Endothelial cell of umbilical vein (primary cell): ENCODE results near the gene TCEAL5. TPM values are rescaled to one million over a fixed set of nuclear protein-coding genes. Genes with fewer than 3 reads are reported as not detected.
"Not testable (repeated sequence)": the region's sequence is repeated elsewhere in the genome, so short reads cannot be mapped to it uniquely, and the experiment has no call there.

Experiments used
- BruUV-seq: library from RNA; stranded (reverse); fragments of 400-500 nt; replicated peaks from 2 replicates; lab custom pipeline; 2021; lab: Mats Ljungman, UMichigan
- CTCF ChIA-PET: fragments of 300-600, 350-600 bp; sonication (Branson Sonifier 250); formaldehyde crosslinking; loops from one replicate; lab custom pipeline; 2021; ENCODE audit warnings: antibody characterized with exemption, inconsistent platforms; lab: Charles Lee
- POLR2A ChIA-PET: fragments of 300-600, 350-600 bp; sonication (Branson Sonifier 250); formaldehyde crosslinking; loops from one replicate; lab custom pipeline; 2021; ENCODE audit warnings: antibody characterized with exemption, inconsistent platforms; lab: Charles Lee
- DNase-seq: peaks from one replicate; pipeline ENCODE4 v3.0.0-alpha.2; 2011; ENCODE audit warnings: low read depth, low spot score
- FAIRE-seq: peaks from 2 replicates; lab custom pipeline; 2011; peaks lifted over from hg19 to GRCh38; lab: Jason Lieb, UNC
- H2AFZ ChIP-seq: 2 replicates; pipeline ENCODE4 v1.6.0; 2012; ENCODE audit warnings: low read depth, low read length, control low read depth, inconsistent platforms
- H3K27ac ChIP-seq: 2 replicates; pipeline ENCODE4 v1.5.1; 2011; ENCODE audit warnings: low read depth, mild to moderate bottlenecking, control low read depth, low read length, moderate library complexity; ENCODE audit not compliant: insufficient read depth
- H3K27me3 ChIP-seq, 2 experiments: 2 replicates each; pipeline versions ENCODE4 v1.6.0 to v1.6.1; 2011; ENCODE audit warnings: low read length in 2 of 2, mixed read lengths in 1 of 2; ENCODE audit not compliant: control insufficient read depth in 2 of 2, insufficient read depth in 2 of 2
- H3K36me3 ChIP-seq, 2 experiments: 2 replicates in 1 of 2; 3 replicates in 1 of 2; pipeline ENCODE4 v1.5.1; 2011; ENCODE audit warnings: low read length in 2 of 2, mild to moderate bottlenecking in 1 of 2, moderate library complexity in 1 of 2; ENCODE audit not compliant: control insufficient read depth in 2 of 2, insufficient read depth in 2 of 2; ENCODE audit errors: extremely low read depth in 1 of 2
- H3K4me1 ChIP-seq: 3 replicates; pipeline ENCODE4 v1.5.1; 2011; ENCODE audit warnings: mild to moderate bottlenecking, low read length; ENCODE audit not compliant: control insufficient read depth, insufficient read depth; ENCODE audit errors: extremely low read depth
- H3K4me2 ChIP-seq: 2 replicates; pipeline ENCODE4 v1.6.1; 2011; ENCODE audit warnings: low read length, control low read depth, mixed read lengths; ENCODE audit not compliant: insufficient read depth
- H3K4me3 ChIP-seq, 3 experiments: fragments of 200-600 bp in 1 of 3; sonication (generic), shearing (Covaris generic) in 1 of 3; replicated peaks in 1 of 3; 2 replicates each; pipeline ENCODE4 v1.5.1; 2011 to 2016; ENCODE audit warnings: control low read depth in 3 of 3, low read length in 3 of 3, mild to moderate bottlenecking in 2 of 3, inconsistent platforms in 1 of 3, low read depth in 1 of 3, moderate library complexity in 1 of 3; ENCODE audit not compliant: insufficient read depth in 1 of 3
- H3K79me2 ChIP-seq: 2 replicates; pipeline ENCODE4 v1.6.0; 2012; ENCODE audit warnings: low read length, inconsistent platforms; ENCODE audit not compliant: control insufficient read depth, insufficient read depth
- H3K9ac ChIP-seq: replicated peaks from 2 replicates; pipeline ENCODE3; 2011; ENCODE audit warnings: low read length, control low read depth; ENCODE audit not compliant: insufficient read depth; ENCODE audit errors: extremely low read depth
- H3K9me1 ChIP-seq: replicated peaks from 3 replicates; pipeline ENCODE4 v1.6.0; 2011; ENCODE audit warnings: mild to moderate bottlenecking, low read length; ENCODE audit not compliant: control insufficient read depth, insufficient read depth; ENCODE audit errors: extremely low read depth
- H3K9me3 ChIP-seq: replicated peaks from 2 replicates; pipeline ENCODE4 v1.5.1; 2012; ENCODE audit warnings: low read length, inconsistent platforms; ENCODE audit not compliant: control insufficient read depth, insufficient read depth
- H4K20me1 ChIP-seq: replicated peaks from 2 replicates; pipeline ENCODE3; 2011; ENCODE audit warnings: mild to moderate bottlenecking, low read length; ENCODE audit not compliant: control insufficient read depth, insufficient read depth; ENCODE audit errors: extremely low read depth
- CTCF ChIP-seq, 2 donors: IDR thresholded peaks; 1 replicate in 1 of 2; 2 replicates in 1 of 2; pipeline ENCODE4 v1.5.1; 2011; ENCODE audit warnings: low read length in 2 of 2, mild to moderate bottlenecking in 2 of 2, moderate library complexity in 2 of 2, control low read depth in 1 of 2, inconsistent platforms in 1 of 2, low read depth in 1 of 2; ENCODE audit not compliant: insufficient read depth in 1 of 2; ENCODE audit errors: extremely low read depth in 1 of 2
- EZH2 ChIP-seq: IDR thresholded peaks from 2 replicates; pipeline ENCODE4 v1.6.1; 2012; ENCODE audit warnings: borderline replicate concordance, low read depth, mild to moderate bottlenecking, moderate library complexity, low read length, inconsistent platforms; ENCODE audit not compliant: severe bottlenecking
- FOS ChIP-seq: IDR thresholded peaks from 2 replicates; pipeline ENCODE4 v1.6.1; 2011; ENCODE audit warnings: mild to moderate bottlenecking, low read length, moderate library complexity, borderline replicate concordance; ENCODE audit not compliant: insufficient read depth
- GATA2 ChIP-seq: IDR thresholded peaks from 2 replicates; pipeline ENCODE4 v1.7.0; 2011; ENCODE audit warnings: low read depth, mild to moderate bottlenecking, moderate library complexity, mixed read lengths, low read length; ENCODE audit not compliant: insufficient read length, insufficient read depth
- JUN ChIP-seq: IDR thresholded peaks from 2 replicates; pipeline ENCODE4 v1.6.1; 2011; ENCODE audit warnings: borderline replicate concordance, low read depth; ENCODE audit not compliant: insufficient read length, insufficient read depth
- MAX ChIP-seq: IDR thresholded peaks from 2 replicates; pipeline ENCODE4 v1.6.1; 2011; ENCODE audit not compliant: insufficient read depth, insufficient read length
- MYC ChIP-seq: IDR thresholded peaks from one replicate; pipeline ENCODE4 v1.6.1; 2011; ENCODE audit warnings: mild to moderate bottlenecking, low read depth, low read length
- POLR2A ChIP-seq: IDR thresholded peaks from 2 replicates; pipeline ENCODE4 v1.6.1; 2012; ENCODE audit warnings: low read depth, mild to moderate bottlenecking, control low read depth, low read length
- POLR2AphosphoS5 ChIP-seq: IDR thresholded peaks from 2 replicates; pipeline ENCODE4 v1.6.1; 2012; ENCODE audit warnings: low read depth, mild to moderate bottlenecking, control low read depth, low read length, moderate library complexity; ENCODE audit not compliant: insufficient read depth
- dilution Hi-C: fragments of 300-500 bp; cut with MboI; formaldehyde crosslinking; loops from one replicate; pipeline ENCODE4 v1.15.0; 2019; ENCODE audit warnings: low sequenced_read_pairs; ENCODE audit not compliant: extremely low pct_ligation_motif_present
- intact Hi-C: fragments of 100-400 bp; cut with micrococcal nuclease; formaldehyde crosslinking; loops from one replicate; pipeline ENCODE4 v1.10.0; 2022
- polyA plus RNA-seq, 4 experiments: library from polyadenylated mRNA; depleted of rRNA in 3 of 4; stranded (reverse) in 3 of 4; unstranded in 1 of 4; fragments of >200 nt; gene quantifications; 2 replicates each; pipeline versions ENCODE4 v1.2.1 to v1.2.3, GENCODE V29; 2011 to 2012; ENCODE audit warnings: missing spikeins in 1 of 4
- total RNA-seq: library from RNA; stranded (reverse); gene quantifications from 2 replicates; pipeline ENCODE4 v1.2.3, GENCODE V29; 2021

The TCEAL5 gene
- total and polyA plus RNA-seq, 2 donors (not counting 3 experiments of a cell fraction or from before 2014, with no cell fraction given), result not detected

DNA sequence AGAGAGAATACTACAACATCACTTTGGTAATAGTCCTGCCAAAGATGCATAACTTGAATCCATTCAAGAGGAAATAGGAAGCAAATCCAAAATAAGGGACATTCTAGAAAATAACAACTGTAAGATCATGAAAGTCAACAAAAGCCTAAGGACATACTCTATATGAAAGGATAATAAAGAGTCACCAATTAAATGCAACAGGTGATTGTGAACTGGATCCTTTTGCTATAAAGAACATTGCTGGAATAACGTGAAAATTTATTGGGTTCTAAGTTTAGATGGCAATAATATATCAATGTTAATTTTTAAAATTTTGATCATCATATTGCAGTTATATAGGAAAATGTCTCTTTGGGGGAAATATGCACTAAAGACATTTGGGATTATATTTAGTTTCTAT lies 41.7 kb downstream of the TCEAL5 start:
- Histone ChIP-seq H2AFZ (no peak overlapping the region), H3K27ac (no peak overlapping the region), H3K9me3 (no peaks in the 10 kb centered on the region), H3K4me2 (no peak overlapping the region), H3K36me3 (no peaks in the 10 kb centered on the region), H3K4me1 (no peaks in the 10 kb centered on the region), H3K9ac (no peak overlapping the region), H3K27me3 (no peaks in the 10 kb centered on the region), H4K20me1 (no peaks in the 10 kb centered on the region), H3K4me3 (no peak overlapping the region), H3K79me2 (no peaks in the 10 kb centered on the region), H3K9me1 (no peaks in the 10 kb centered on the region)
- dilution Hi-C loops (no loop called here), intact Hi-C loops (no loop called here)
- FAIRE-seq (no peak), DNase-seq (no peak)
- TF ChIP-seq MYC, result no peak
- no TSS peak for BruUV-seq
- POLR2A ChIA-PET, result no interaction called here
- CTCF ChIA-PET, result no interaction called here

- H3K4me1 ChIP-seq, result no peaks in the 10 kb centered on the region
- H3K9me3 ChIP-seq, result no peaks in the 10 kb centered on the region
- no peak overlapping the region for H3K4me3 ChIP-seq
- H4K20me1 ChIP-seq, result no peaks in the 10 kb centered on the region
- intact Hi-C loops (no loop called here), dilution Hi-C loops (no loop called here)
- no peaks in the 10 kb centered on the region for H3K79me2 ChIP-seq
- no peak overlapping the region for H3K9ac ChIP-seq
- no peak overlapping the region for H3K4me2 ChIP-seq
- BruUV-seq, result no TSS peak
- no peak for FAIRE-seq
- CTCF ChIA-PET, result no interaction called here
- no peak overlapping the region for H3K27ac ChIP-seq
- H3K36me3 ChIP-seq, result no peaks in the 10 kb centered on the region
- H3K27me3 ChIP-seq, result no peaks in the 10 kb centered on the region
- no peak for DNase-seq
- POLR2A ChIA-PET, result no interaction called here
- H3K9me1 ChIP-seq, result no peaks in the 10 kb centered on the region
- TF ChIP-seq EZH2 (no peak), CTCF (IDR thresholded peaks at IDR 0.05; ENCODE audit: extremely low read depth in 1 of 2, insufficient read depth in 1 of 2, low read depth in 1 of 2, low read length in 2 of 2) (no peak), MYC (no peak), JUN (no peak), GATA2 (no peak), POLR2A (no peak), POLR2AphosphoS5 (no peak), FOS (no peak), MAX (no peak)
- H2AFZ ChIP-seq, result no peak overlapping the region
Measured at GRCh38 chrX:103233263-103233662, 43.3 kb downstream of the TCEAL5 start.

GRCh38 chrX:103225918-103226317 lies 50.6 kb downstream of the TCEAL5 start:
- H3K4me1 ChIP-seq, POLR2A ChIA-PET, dilution Hi-C loops, FAIRE-seq, H3K4me2 ChIP-seq, intact Hi-C loops, H2AFZ ChIP-seq, H4K20me1 ChIP-seq, H3K4me3 ChIP-seq, BruUV-seq, CTCF ChIA-PET, H3K9me3 ChIP-seq, H3K9ac ChIP-seq, H3K36me3 ChIP-seq, H3K9me1 ChIP-seq, H3K27ac ChIP-seq, H3K79me2 ChIP-seq, DNase-seq, H3K27me3 ChIP-seq: not testable (repeated sequence)
